SK-N-SH treated with all-trans-retinoic acid at 6 μM for 48 hours (cell line): ENCODE measurements around the gene CBFA2T2.

Experiments
- ATAC-seq: fragments of 200-7000 bp; cut with Tn5 transposase; 3 replicates; pipeline ENCODE4 v1.9.1; 2020; ENCODE audit warnings: mild to moderate bottlenecking, moderate library complexity
- BACH2 ChIP-seq: fragments of 250-450 bp; sonication (Bioruptor Pico); IDR thresholded peaks from 2 replicates; pipeline ENCODE4 v1.9.0; 2021; ENCODE audit warnings: mild to moderate bottlenecking, borderline replicate concordance
- CREB5 ChIP-seq: fragments of 250-450 bp; sonication (Bioruptor Pico); IDR thresholded peaks from 2 replicates; pipeline ENCODE4 v1.5.1; 2020; ENCODE audit warnings: low read depth, mild to moderate bottlenecking, moderate library complexity
- CSDC2 ChIP-seq: fragments of 250-450 bp; sonication (Bioruptor Pico); IDR thresholded peaks from 2 replicates; pipeline ENCODE4 v1.5.0; 2020; ENCODE audit warnings: mild to moderate bottlenecking, moderate library complexity
- CSRNP3 ChIP-seq: fragments of 250-450 bp; sonication (Bioruptor Pico); IDR thresholded peaks from 2 replicates; pipeline ENCODE4 v1.5.1; 2021; ENCODE audit warnings: mild to moderate bottlenecking, moderate library complexity
- ESRRG ChIP-seq: fragments of 250-450 bp; sonication (Bioruptor Pico); IDR thresholded peaks from 2 replicates; pipeline ENCODE4 v1.6.1; 2021; ENCODE audit warnings: mild to moderate bottlenecking
- GLIS3 ChIP-seq: fragments of 250-450 bp; sonication (Bioruptor Pico); IDR thresholded peaks from 2 replicates; pipeline ENCODE4 v1.5.0; 2020; ENCODE audit warnings: mild to moderate bottlenecking, moderate library complexity
- ISL1 ChIP-seq: fragments of 250-450 bp; sonication (Bioruptor Pico); IDR thresholded peaks from 2 replicates; pipeline ENCODE4 v2.1.2; 2022; ENCODE audit warnings: mild to moderate bottlenecking, moderate library complexity
- OSR1 ChIP-seq: fragments of 250-450 bp; sonication (Bioruptor Pico); IDR thresholded peaks from 2 replicates; pipeline ENCODE4 v1.8.0; 2022; ENCODE audit warnings: moderate library complexity, mild to moderate bottlenecking, inconsistent platforms
- PATZ1 ChIP-seq: fragments of 250-450 bp; sonication (Bioruptor Pico); IDR thresholded peaks from 2 replicates; pipeline ENCODE4 v1.8.0; 2020; ENCODE audit warnings: mild to moderate bottlenecking, moderate library complexity, borderline replicate concordance
- PPARA ChIP-seq: fragments of 250-450 bp; sonication (Bioruptor Pico); IDR thresholded peaks from 2 replicates; pipeline ENCODE4 v1.5.0; 2020; ENCODE audit warnings: mild to moderate bottlenecking, borderline replicate concordance
- RARB ChIP-seq: fragments of 250-450 bp; sonication (Bioruptor Pico); IDR thresholded peaks from 2 replicates; pipeline ENCODE4 v1.8.0; 2021; ENCODE audit warnings: mild to moderate bottlenecking, moderate library complexity
- SNAI2 ChIP-seq: fragments of 250-450 bp; sonication (Bioruptor Pico); IDR thresholded peaks from 2 replicates; pipeline ENCODE4 v1.5.0; 2020; ENCODE audit warnings: mild to moderate bottlenecking, moderate library complexity
- TCF4 ChIP-seq: fragments of 250-450 bp; sonication (Bioruptor Pico); IDR thresholded peaks from 2 replicates; pipeline ENCODE4 v1.8.0; 2021; ENCODE audit warnings: mild to moderate bottlenecking, moderate library complexity, borderline replicate concordance
- TOX ChIP-seq: fragments of 250-450 bp; sonication (Bioruptor Pico); IDR thresholded peaks from 2 replicates; pipeline ENCODE4 v1.8.0; 2021; ENCODE audit warnings: mild to moderate bottlenecking, moderate library complexity, borderline replicate concordance
- ZC3H10 ChIP-seq: fragments of 250-450 bp; sonication (Bioruptor Pico); IDR thresholded peaks from 2 replicates; pipeline ENCODE4 v1.5.1; 2021; ENCODE audit warnings: mild to moderate bottlenecking, moderate library complexity
- ZFP3 ChIP-seq: fragments of 250-450 bp; sonication (Bioruptor Pico); IDR thresholded peaks from 2 replicates; pipeline ENCODE4 v1.5.0; 2020; ENCODE audit warnings: mild to moderate bottlenecking, moderate library complexity
- ZFP30 ChIP-seq: fragments of 450-650 bp; formaldehyde crosslinking; IDR thresholded peaks from 2 replicates; pipeline ENCODE4 v1.5.0; 2022; ENCODE audit warnings: mild to moderate bottlenecking, moderate library complexity
- ZNF565 ChIP-seq: fragments of 450-650 bp; formaldehyde crosslinking; conservative IDR thresholded peaks from 2 replicates; pipeline ENCODE4 v1.5.0; 2020; ENCODE audit warnings: low read depth, mild to moderate bottlenecking, moderate library complexity
- ZNF70 ChIP-seq: fragments of 450-650 bp; formaldehyde crosslinking; IDR thresholded peaks from 2 replicates; pipeline ENCODE4 v1.5.0; 2020; ENCODE audit warnings: mild to moderate bottlenecking, moderate library complexity
- ZNF8 ChIP-seq: fragments of 450-650 bp; formaldehyde crosslinking; IDR thresholded peaks from 2 replicates; pipeline ENCODE4 v1.5.0; 2020; ENCODE audit warnings: mild to moderate bottlenecking, moderate library complexity
- TF ChIP-seq, protein P1 (sequence below): fragments of 250-450 bp; sonication (Bioruptor Pico); IDR thresholded peaks from 2 replicates; pipeline ENCODE4 v1.8.0; 2021; ENCODE audit warnings: low read depth, mild to moderate bottlenecking, moderate library complexity, borderline replicate concordance

The CBFA2T2 gene

DNA sequence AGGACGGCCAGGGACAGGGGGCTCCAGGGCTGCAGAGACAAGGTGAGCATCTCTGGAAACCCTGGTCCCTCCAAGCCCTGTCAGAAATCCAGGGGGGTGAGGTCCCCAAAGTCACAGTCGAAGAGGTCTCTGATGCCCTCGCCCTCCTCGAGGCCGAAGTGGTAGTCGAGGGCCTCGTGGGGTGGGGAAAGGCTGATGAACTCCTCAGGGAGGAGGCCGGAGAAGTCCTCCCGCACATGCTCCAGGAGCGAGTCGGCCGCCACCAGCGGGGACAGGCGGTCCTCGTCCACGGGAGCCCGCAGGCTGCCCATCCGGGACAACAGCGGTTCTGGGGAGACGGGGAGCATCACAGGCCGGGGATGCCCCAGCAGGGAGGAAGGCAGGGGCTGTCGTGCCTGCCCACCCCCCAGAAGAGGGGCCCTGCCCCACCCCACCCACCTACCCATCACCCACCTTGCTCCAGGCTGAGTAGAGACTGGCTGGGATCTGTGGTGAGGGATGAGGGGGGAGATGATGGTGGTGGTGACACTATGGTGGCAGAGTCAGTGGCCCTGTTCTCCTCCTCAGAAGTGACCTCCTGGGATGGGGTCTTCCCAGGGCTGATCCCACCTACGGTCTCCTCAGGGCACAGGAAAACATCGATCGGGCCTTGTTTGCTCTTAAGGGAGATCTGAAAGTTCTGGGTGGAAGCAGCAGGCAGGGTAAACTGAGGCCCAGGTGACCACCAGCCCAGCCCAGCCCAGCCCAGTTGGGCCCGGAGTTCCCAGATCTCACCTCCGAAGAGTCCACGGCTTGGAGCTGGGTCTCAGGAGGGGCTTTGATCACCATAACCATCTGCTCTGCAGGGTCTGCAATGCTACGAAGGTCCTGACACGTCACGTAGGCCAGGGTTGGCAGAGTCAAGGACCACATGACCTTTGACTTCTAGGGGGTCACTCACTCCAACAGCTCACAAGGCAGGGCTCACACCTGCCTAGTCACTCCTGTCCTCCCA lies 187.1 kb downstream of the CBFA2T2 start:
- no peak for ATAC-seq
- no peak for TF ChIP-seq ESRRG (CRISPR knock-in tag)
- TF ChIP-seq ISL1: no peak
- TF ChIP-seq ZNF565 (CRISPR knock-in tag): no peak
- no peak for TF ChIP-seq CSRNP3 (CRISPR knock-in tag)
- no peak for TF ChIP-seq ZC3H10
- TF ChIP-seq, protein P1, sequence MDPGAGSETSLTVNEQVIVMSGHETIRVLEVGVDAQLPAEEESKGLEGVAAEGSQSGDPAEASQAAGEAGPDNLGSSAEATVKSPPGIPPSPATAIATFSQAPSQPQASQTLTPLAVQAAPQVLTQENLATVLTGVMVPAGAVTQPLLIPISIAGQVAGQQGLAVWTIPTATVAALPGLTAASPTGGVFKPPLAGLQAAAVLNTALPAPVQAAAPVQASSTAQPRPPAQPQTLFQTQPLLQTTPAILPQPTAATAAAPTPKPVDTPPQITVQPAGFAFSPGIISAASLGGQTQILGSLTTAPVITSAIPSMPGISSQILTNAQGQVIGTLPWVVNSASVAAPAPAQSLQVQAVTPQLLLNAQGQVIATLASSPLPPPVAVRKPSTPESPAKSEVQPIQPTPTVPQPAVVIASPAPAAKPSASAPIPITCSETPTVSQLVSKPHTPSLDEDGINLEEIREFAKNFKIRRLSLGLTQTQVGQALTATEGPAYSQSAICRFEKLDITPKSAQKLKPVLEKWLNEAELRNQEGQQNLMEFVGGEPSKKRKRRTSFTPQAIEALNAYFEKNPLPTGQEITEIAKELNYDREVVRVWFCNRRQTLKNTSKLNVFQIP (CRISPR knock-in tag): no peak
- no peak for TF ChIP-seq TCF4 (CRISPR knock-in tag)
- TF ChIP-seq BACH2 (CRISPR knock-in tag): no peak
- no peak for TF ChIP-seq PATZ1
- no peak for TF ChIP-seq SNAI2 (CRISPR knock-in tag)
- TF ChIP-seq ZFP3: no peak
- no peak for TF ChIP-seq ZNF8 (CRISPR knock-in tag)
- TF ChIP-seq TOX (CRISPR knock-in tag): no peak
- TF ChIP-seq PPARA (CRISPR knock-in tag): no peak
- no peak for TF ChIP-seq GLIS3
- TF ChIP-seq OSR1 (CRISPR knock-in tag): no peak
- no peak for TF ChIP-seq CSDC2 (CRISPR knock-in tag)
- TF ChIP-seq, all 23 proteins: peak for 0

GRCh38 chr20:33677991-33678702 lies 188.3 kb downstream of the CBFA2T2 start:
- TF ChIP-seq GLIS3 (no peak), ZFP30 (CRISPR knock-in tag) (no peak), ZNF565 (CRISPR knock-in tag) (no peak), SNAI2 (CRISPR knock-in tag) (no peak), ZNF8 (CRISPR knock-in tag) (no peak), ISL1 (no peak), ESRRG (CRISPR knock-in tag) (no peak), CREB5 (CRISPR knock-in tag) (no peak), BACH2 (CRISPR knock-in tag) (no peak), OSR1 (CRISPR knock-in tag) (no peak), ZNF70 (CRISPR knock-in tag) (no peak), ZC3H10 (no peak), RARB (CRISPR knock-in tag) (no peak), ZFP3 (no peak), PATZ1 (no peak), CSDC2 (CRISPR knock-in tag) (no peak), TOX (CRISPR knock-in tag) (no peak), TCF4 (CRISPR knock-in tag) (no peak)
- ATAC-seq: no peak
